ENCODE measurements around the gene GALK1.

GALK1 gene

GRCh38 chr17:75722542-75723095, 42.4 kb downstream of the GALK1 start:
- ATAC-seq (ENCODE audit: low read depth) (no peak), DNase-seq (ENCODE audit: low spot score) (no peak)
- Histone ChIP-seq H3K4me3 (ENCODE audit: severe bottlenecking) (peak overlapping the region; percentile 93), H3K4me1 (ENCODE audit: insufficient read depth, poor library complexity, severe bottlenecking) (peaks cover 15% of the 10 kb centered on the region), H3K36me3 (ENCODE audit: low read depth) (peaks cover 62% of the 10 kb centered on the region), H3K27me3 (ENCODE audit: insufficient read depth, poor library complexity, severe bottlenecking) (no peaks in the 10 kb centered on the region), H3K9me3 (ENCODE audit: severe bottlenecking) (no peaks in the 10 kb centered on the region), H3K27ac (ENCODE audit: poor library complexity, severe bottlenecking) (peak overlapping the region; percentile 97)
- TF ChIP-seq CTCF (IDR thresholded peaks at IDR 0.05; ENCODE audit: poor library complexity, severe bottlenecking) = no peak

GRCh38 chr17:75722076-75722475, 42.9 kb downstream of the GALK1 start:
- Histone ChIP-seq H3K27ac (ENCODE audit: poor library complexity, severe bottlenecking) (peak overlapping the region; percentile 97), H3K9me3 (ENCODE audit: severe bottlenecking) (no peaks in the 10 kb centered on the region), H3K4me3 (ENCODE audit: severe bottlenecking) (peak overlapping the region; percentile 93), H3K27me3 (ENCODE audit: insufficient read depth, poor library complexity, severe bottlenecking) (no peaks in the 10 kb centered on the region), H3K4me1 (ENCODE audit: insufficient read depth, poor library complexity, severe bottlenecking) (peaks cover 15% of the 10 kb centered on the region), H3K36me3 (ENCODE audit: low read depth) (peaks cover 56% of the 10 kb centered on the region)
- TF ChIP-seq CTCF (IDR thresholded peaks at IDR 0.05; ENCODE audit: poor library complexity, severe bottlenecking) = no peak
- ATAC-seq (ENCODE audit: low read depth) = no peak
- no peak for DNase-seq (ENCODE audit: low spot score)

GRCh38 chr17:75721463-75722011, 43.5 kb downstream of the GALK1 start:
- peaks cover 15% of the 10 kb centered on the region for H3K4me1 ChIP-seq (ENCODE audit: insufficient read depth, poor library complexity, severe bottlenecking)
- no peaks in the 10 kb centered on the region for H3K27me3 ChIP-seq (ENCODE audit: insufficient read depth, poor library complexity, severe bottlenecking)
- H3K36me3 ChIP-seq (ENCODE audit: low read depth) = peaks cover 51% of the 10 kb centered on the region
- no peak for DNase-seq (ENCODE audit: low spot score)
- no peaks in the 10 kb centered on the region for H3K9me3 ChIP-seq (ENCODE audit: severe bottlenecking)
- peak overlapping the region; percentile 97 for H3K27ac ChIP-seq (ENCODE audit: poor library complexity, severe bottlenecking)
- peak overlapping the region; percentile 93 for H3K4me3 ChIP-seq (ENCODE audit: severe bottlenecking)
- peak; percentile 4 for TF ChIP-seq CTCF (IDR thresholded peaks at IDR 0.05; ENCODE audit: poor library complexity, severe bottlenecking)
- ATAC-seq (ENCODE audit: low read depth) = no peak

GRCh38 chr17:75720656-75721462, 44.1 kb downstream of the GALK1 start, which contains the start of gene ITGB4:
Gene ITGB4 (plus strand): TSS chr17:75721459. CDS start chr17:75724704, 3,245 bp downstream.
- ATAC-seq (ENCODE audit: low read depth) = peak; percentile 78
- peak; percentile 98 for DNase-seq (ENCODE audit: low spot score)
- H3K27me3 ChIP-seq (ENCODE audit: insufficient read depth, poor library complexity, severe bottlenecking) = no peaks in the 10 kb centered on the region

More at GRCh38 chr17:75720656-75721462, 44.1 kb downstream of the GALK1 start, which contains the start of gene ITGB4:
- peaks cover 44% of the 10 kb centered on the region for H3K36me3 ChIP-seq (ENCODE audit: low read depth)
- H3K4me3 ChIP-seq (ENCODE audit: severe bottlenecking) = peak within 1 kb of the TSS; percentile 93
- H3K4me1 ChIP-seq (ENCODE audit: insufficient read depth, poor library complexity, severe bottlenecking) = peaks cover 15% of the 10 kb centered on the region
- no peaks in the 10 kb centered on the region for H3K9me3 ChIP-seq (ENCODE audit: severe bottlenecking)
- TF ChIP-seq CTCF (IDR thresholded peaks at IDR 0.05; ENCODE audit: poor library complexity, severe bottlenecking) = peak; percentile 19
- peak within 1 kb of the TSS; percentile 97 for H3K27ac ChIP-seq (ENCODE audit: poor library complexity, severe bottlenecking)
